H1 (cell line): ENCODE data around the gene COL28A1. TPM values are rescaled to one million over a fixed set of nuclear protein-coding genes. Genes with fewer than 3 reads are reported as not detected.

Experiments
- CBX8 ChIP-seq: fragments of 300-800, 300-1000 bp; sonication (generic); IDR thresholded peaks from 2 replicates; pipeline ENCODE4 v1.7.1; 2016; ENCODE audit warnings: low read depth, low read length, borderline replicate concordance
- CEBPB ChIP-seq: IDR thresholded peaks from 2 replicates; pipeline ENCODE4 v1.6.1; 2012; ENCODE audit warnings: low read depth, low read length
- polyA plus RNA-seq, 7 experiments: library from polyadenylated mRNA; depleted of rRNA in 3 of 7; stranded (reverse) in 5 of 7; unstranded in 2 of 7; fragments of >200 nt in 5 of 7; fragments of 200-250 nt in 2 of 7; gene quantifications; 1 replicate in 5 of 7; 2 replicates in 1 of 7; 4 replicates in 1 of 7; pipeline versions ENCODE4 v1.2.1 to v1.2.3, GENCODE V29; 2011 to 2013; ENCODE audit warnings: missing spikeins in 2 of 7, mixed read lengths in 2 of 7
- total RNA-seq: library from RNA; stranded (reverse); fragmentation: NEBNext Ultra II Directional; extraction: Animal tissue kit (Norgen Biotek cat#: 25700); gene quantifications from 2 replicates; pipeline ENCODE4 v1.2.1, GENCODE V29; 2021
- TF ChIP-seq, protein P1 (sequence below): IDR thresholded peaks from 2 replicates; pipeline ENCODE4 v1.6.1; 2012; ENCODE audit warnings: inconsistent platforms

The COL28A1 gene
- total and polyA plus RNA-seq, 2 of the 8 experiments (the other 6 are each of a cell fraction or from before 2014, with no cell fraction given), result 0.22 to 0.38 TPM

GRCh38 chr7:7550663-7551062, 15.0 kb upstream of the COL28A1 start (continued):
- TF ChIP-seq CBX8, result no peak
- TF ChIP-seq CEBPB, result no peak
- TF ChIP-seq, protein P1, sequence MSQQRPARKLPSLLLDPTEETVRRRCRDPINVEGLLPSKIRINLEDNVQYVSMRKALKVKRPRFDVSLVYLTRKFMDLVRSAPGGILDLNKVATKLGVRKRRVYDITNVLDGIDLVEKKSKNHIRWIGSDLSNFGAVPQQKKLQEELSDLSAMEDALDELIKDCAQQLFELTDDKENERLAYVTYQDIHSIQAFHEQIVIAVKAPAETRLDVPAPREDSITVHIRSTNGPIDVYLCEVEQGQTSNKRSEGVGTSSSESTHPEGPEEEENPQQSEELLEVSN, result no peak
